Fibroblast of pulmonary artery (primary cell): ENCODE measurements around the gene SASH1.

Experiments used
- DNase-seq: peaks from one replicate; pipeline ENCODE4 v3.0.0-alpha.2; 2010; ENCODE audit warnings: low read depth
- H3K4me3 ChIP-seq: replicated peaks from 2 replicates; pipeline ENCODE4 v1.5.1; 2011; ENCODE audit warnings: low read depth, mild to moderate bottlenecking, control low read depth, low read length, moderate library complexity
- TF ChIP-seq, protein P1 (sequence below): IDR thresholded peaks from 2 replicates; pipeline ENCODE4 v1.5.1; 2011; ENCODE audit warnings: mild to moderate bottlenecking, control low read depth, low read length, inconsistent platforms; ENCODE audit errors: missing control alignments

SASH1 gene

DNA sequence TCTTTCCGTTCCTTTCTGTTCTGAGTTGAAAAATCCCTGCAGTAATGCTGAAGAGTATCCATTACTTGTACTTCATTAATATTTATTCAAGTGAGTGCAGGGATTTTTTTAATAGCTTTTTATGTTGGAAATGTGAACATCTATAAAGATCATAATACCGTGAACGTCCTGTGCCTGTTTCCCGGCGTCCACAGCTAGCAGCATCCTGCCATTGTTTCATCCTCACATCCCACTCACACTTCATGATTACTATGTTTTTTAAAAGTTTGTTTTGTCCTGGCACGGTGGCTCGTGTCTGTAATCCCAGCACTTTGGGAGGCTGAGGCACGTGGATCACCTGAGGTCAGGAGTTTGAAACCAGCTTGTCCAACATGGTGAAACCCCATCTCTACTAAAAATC is 54.3 kb downstream of the SASH1 start:
- TF ChIP-seq, protein P1, sequence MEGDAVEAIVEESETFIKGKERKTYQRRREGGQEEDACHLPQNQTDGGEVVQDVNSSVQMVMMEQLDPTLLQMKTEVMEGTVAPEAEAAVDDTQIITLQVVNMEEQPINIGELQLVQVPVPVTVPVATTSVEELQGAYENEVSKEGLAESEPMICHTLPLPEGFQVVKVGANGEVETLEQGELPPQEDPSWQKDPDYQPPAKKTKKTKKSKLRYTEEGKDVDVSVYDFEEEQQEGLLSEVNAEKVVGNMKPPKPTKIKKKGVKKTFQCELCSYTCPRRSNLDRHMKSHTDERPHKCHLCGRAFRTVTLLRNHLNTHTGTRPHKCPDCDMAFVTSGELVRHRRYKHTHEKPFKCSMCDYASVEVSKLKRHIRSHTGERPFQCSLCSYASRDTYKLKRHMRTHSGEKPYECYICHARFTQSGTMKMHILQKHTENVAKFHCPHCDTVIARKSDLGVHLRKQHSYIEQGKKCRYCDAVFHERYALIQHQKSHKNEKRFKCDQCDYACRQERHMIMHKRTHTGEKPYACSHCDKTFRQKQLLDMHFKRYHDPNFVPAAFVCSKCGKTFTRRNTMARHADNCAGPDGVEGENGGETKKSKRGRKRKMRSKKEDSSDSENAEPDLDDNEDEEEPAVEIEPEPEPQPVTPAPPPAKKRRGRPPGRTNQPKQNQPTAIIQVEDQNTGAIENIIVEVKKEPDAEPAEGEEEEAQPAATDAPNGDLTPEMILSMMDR: no peak
- no peak overlapping the region for H3K4me3 ChIP-seq
- DNase-seq: no peak

DNA sequence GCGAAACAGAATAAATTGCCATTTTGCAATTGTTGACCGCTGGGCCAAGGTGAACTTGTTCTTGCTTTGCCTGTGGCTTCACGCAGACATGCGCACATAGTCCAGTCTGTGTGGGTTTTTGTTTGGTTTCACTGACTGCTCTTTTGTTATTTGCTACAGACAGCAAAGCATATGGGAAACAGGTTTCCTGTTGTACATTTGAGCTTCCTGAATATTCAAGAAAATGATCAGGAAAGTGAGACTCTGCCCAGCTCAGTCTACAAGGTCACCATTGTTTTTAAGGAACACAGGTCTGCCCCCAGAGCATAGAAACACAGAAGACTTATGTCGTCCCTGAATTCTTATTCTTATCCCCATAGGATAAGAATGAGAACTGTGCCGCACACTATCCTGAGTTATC is 55.6 kb downstream of the SASH1 start:
- TF ChIP-seq, protein P1: no peak
- DNase-seq: no peak
- no peak overlapping the region for H3K4me3 ChIP-seq

DNA sequence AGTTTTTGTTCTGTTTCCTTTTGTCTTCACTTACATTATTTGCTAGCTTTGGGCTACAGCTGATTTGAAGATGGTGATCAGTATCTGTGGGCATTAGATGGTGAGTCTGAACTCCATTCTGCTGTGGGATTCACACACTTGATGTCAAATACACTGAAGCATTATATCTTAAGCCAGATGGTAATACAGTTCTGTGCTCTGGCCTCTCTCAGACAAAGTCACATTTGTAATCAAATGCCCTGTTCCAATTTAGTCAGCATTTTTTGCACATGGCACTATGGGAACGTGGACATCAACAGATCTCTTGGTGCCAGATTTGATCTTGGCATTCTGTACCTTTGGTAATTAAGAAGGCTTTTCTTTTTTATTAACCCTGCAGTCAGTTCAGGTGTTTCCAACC is 56.0 kb downstream of the SASH1 start:
- no peak for DNase-seq
- H3K4me3 ChIP-seq: no peak overlapping the region
- TF ChIP-seq, protein P1: no peak

DNA sequence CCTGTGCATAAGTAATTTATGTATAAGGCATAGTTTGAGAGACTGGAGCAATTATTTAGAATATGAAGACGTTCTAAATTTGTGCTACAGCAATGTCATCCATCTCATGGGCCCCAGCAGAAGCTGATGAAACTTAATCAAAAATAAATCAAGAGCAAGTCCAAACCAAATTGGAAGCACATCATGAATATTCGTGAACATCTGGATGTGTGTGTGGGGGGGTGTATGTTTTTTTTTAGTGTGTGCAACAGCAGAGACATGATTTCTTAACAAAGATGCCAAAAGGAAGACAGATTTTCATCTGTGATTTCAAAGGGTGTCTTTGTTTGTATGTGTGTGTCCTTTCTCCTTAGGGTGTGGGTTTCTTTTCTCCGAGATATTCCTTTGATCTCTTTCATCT is 58.9 kb downstream of the SASH1 start:
- DNase-seq: no peak
- no peak overlapping the region for H3K4me3 ChIP-seq
- TF ChIP-seq, protein P1: no peak

DNA sequence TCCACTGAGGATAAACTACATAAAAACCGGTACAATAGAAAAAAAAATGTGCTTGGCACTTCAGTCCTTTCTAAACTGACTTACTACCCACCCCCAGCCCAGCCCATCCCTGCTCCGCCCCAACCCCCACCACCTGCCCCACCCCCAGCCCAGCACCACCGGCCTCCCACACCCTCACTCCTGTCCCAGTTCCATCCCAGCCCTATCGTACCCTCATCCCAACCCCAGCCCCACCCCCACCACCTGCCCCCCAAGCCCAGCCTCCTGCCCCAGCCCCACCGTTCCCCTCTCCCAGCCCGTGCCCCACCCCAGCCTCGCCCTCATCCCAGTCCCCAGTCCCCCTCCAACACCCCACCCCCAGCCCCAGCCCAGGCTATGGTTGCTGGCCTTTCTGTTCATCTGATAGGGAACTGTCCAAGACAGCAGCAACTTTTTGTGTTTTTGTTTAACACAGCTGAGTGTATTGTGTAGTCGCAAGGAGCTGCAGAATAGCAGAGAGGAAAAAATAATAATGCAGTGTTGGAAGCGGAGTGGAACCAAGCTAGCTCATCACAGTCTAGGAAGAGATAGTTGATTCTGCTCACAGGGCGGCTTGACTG is 61.9 kb downstream of the SASH1 start:
- TF ChIP-seq, protein P1: no peak
- no peak overlapping the region for H3K4me3 ChIP-seq
- no peak for DNase-seq

DNA sequence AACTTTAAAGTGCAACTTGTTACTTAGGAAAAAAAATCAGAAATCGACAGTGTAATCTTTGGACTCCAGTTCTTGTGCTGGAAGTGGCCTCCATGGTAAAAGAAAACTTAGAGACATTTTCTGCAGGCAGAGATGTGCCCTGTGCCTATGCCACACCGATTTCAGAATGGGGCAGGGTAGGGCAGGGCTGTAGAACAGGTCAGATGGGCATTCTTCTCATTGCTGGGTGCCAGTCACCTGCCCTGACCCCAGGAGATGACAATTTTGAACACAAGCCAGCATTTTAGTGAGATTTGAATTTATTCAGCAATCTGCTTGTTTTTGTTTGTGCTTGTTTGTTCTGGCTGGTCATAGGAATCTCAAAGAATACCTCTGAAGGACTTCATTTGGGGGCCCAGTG is 63.3 kb downstream of the SASH1 start:
- TF ChIP-seq, protein P1: no peak
- no peak overlapping the region for H3K4me3 ChIP-seq
- DNase-seq: no peak
